Fibroblast of mammary gland (primary cell): ENCODE data around the gene MAGEC2.

Experiments
- DNase-seq: peaks from one replicate; pipeline ENCODE4 v3.0.0-alpha.2; 2010; ENCODE audit warnings: low read depth
- H3K4me3 ChIP-seq: 2 replicates; pipeline ENCODE4 v1.5.1; 2011; ENCODE audit warnings: low read depth, mild to moderate bottlenecking, low read length, moderate library complexity; ENCODE audit not compliant: control insufficient read depth
- CTCF ChIP-seq: conservative IDR thresholded peaks from 2 replicates; pipeline ENCODE4 v1.5.1; 2011; ENCODE audit warnings: low read depth, low read length, inconsistent platforms; ENCODE audit not compliant: control insufficient read depth, insufficient read depth

Gene MAGEC2

GRCh38 chrX:142156567-142156966, 48.5 kb downstream of the MAGEC2 start:
- no peak for DNase-seq
- H3K4me3 ChIP-seq, result no peak overlapping the region
- no peak for TF ChIP-seq CTCF
